ENCODE results near the gene PLIN4.
A peak's percentile ranks its signal among the peaks of the same experiment; 100 is the strongest.

PLIN4 gene

DNA sequence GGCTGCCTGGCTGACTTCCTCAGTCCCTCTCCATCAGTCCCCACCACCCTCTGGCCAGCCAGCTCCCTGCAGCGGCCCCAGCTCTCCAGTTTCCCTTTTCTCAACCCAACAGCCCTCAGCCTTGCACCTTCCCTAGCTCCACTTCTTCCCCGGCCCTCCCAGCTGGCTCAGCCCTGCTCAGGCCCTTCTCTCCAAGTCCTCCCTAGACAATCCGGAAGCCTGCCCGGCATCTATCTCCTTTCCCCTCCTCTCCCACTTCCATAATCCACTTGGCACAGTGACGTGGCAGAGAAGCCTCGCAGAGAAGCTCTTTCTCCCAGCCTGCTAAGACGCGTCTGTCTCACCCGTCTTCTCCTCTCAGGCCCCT, 61.8 kb downstream of the PLIN4 start:
- peak overlapping the region; percentile 99 for H3K9ac ChIP-seq (ENCODE audit: low read length)
- peaks cover 33% of the 10 kb centered on the region for H3K4me1 ChIP-seq (ENCODE audit: control insufficient read depth, insufficient read depth, low read length)
- H3K4me3 ChIP-seq (ENCODE audit: low read length): peak overlapping the region; percentile 99
- H3K36me3 ChIP-seq (ENCODE audit: control insufficient read depth, insufficient read depth, low read length, severe bottlenecking): peaks cover 22% of the 10 kb centered on the region
- H3K27me3 ChIP-seq (replicated peaks; ENCODE audit: control insufficient read depth, insufficient read depth, low read length): no peaks in the 10 kb centered on the region
- peak; percentile 82 for DNase-seq (ENCODE audit: low read depth)
- no peaks in the 10 kb centered on the region for H3K9me3 ChIP-seq (ENCODE audit: control insufficient read depth, low read length)

DNA sequence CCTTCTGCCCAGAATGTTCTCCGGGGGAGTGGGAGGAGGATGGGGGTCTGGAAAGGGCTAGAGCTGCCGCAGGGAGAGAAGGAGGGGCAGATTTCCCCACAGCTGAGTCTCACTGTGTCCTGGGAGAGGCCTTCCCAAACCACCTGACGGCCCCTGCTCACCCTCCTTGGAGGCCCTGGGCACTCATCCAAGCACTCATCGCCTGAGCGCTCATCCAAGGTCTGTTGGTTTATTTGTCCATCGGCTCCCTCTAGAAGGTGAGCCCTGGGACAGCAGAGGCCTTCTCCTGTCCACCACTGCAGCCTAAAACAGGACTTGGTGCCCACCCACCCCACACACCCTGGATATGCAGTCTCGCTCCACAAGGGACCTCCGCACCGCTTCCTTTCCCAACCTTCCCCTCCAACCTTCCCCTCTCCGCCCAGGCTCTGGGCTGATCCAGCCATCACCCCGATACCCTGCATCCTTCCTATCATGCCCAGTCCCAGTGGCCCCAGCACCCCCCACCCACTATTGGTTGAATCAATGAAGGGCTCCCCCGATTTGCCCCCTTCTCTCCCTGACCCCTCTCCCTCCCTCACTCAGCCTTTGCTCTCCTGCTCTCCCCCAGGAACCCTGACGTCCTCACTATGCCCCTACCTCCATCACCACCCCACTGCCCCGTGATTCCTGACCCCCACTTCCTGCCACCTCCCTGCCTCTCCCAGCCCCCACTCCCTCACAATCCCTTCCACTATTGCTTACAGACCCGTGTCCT, 62.4 kb downstream of the PLIN4 start:
- Histone ChIP-seq H3K4me3 (ENCODE audit: low read length) (peak overlapping the region; percentile 99), H3K4me1 (ENCODE audit: control insufficient read depth, insufficient read depth, low read length) (peaks cover 33% of the 10 kb centered on the region), H3K36me3 (ENCODE audit: control insufficient read depth, insufficient read depth, low read length, severe bottlenecking) (peaks cover 28% of the 10 kb centered on the region), H3K27me3 (replicated peaks; ENCODE audit: control insufficient read depth, insufficient read depth, low read length) (no peaks in the 10 kb centered on the region), H3K9ac (ENCODE audit: low read length) (peak overlapping the region; percentile 99), H3K9me3 (ENCODE audit: control insufficient read depth, low read length) (no peaks in the 10 kb centered on the region)
- DNase-seq (ENCODE audit: low read depth): peak; percentile 54

DNA sequence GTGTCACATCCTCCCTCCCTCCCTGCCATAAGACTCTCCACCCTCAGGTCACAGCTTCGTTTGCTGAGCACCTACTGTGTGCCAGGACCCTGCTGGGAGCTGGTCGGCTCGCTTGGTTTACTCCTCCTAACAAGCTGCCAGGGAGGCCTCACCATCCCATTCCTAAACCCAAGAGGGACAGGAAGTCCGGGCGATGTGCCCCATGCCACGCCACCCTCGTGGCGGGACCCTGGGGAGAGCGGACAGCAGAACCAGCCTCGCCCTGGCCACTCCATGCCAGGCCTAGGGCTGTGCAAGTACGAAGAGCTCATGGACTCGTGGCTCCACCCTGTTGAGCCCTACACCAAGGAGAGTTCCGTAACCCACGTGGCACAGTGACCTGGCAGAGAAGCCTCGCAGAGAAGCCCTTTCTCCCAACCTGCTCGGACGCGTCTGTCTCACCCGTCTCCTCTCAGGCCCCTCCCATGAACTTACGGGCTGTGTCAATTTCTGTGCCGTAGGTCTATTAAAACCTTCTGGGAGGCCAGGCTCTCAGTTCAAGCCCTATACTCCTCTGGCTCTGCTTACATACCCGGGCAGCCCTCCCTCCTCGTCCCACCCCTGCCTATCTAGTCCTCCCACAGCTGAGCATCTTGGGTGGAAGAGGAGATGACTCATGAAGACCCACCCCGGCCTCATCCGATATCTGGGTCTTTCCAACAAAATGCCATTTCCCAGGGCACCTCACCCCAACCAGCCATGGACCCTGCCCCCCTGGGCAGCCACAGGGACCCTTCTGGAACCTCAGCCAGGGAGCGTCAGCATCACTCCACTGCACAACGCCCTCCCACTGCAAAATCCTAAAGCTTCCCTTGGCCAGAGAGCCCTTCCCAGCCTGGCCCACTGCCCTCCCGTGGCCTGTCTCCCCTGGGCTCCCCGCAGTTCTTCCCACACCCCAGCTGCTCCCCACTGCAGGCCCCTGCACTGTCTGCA, 63.3 kb downstream of the PLIN4 start:
- H3K4me3 ChIP-seq (ENCODE audit: low read length): peak overlapping the region; percentile 99
- no peaks in the 10 kb centered on the region for H3K9me3 ChIP-seq (ENCODE audit: control insufficient read depth, low read length)
- peak; percentile 16 for DNase-seq (ENCODE audit: low read depth)
- no peaks in the 10 kb centered on the region for H3K27me3 ChIP-seq (replicated peaks; ENCODE audit: control insufficient read depth, insufficient read depth, low read length)
- peaks cover 33% of the 10 kb centered on the region for H3K4me1 ChIP-seq (ENCODE audit: control insufficient read depth, insufficient read depth, low read length)
- peaks cover 33% of the 10 kb centered on the region for H3K36me3 ChIP-seq (ENCODE audit: control insufficient read depth, insufficient read depth, low read length, severe bottlenecking)
- peak overlapping the region; percentile 99 for H3K9ac ChIP-seq (ENCODE audit: low read length)

DNA sequence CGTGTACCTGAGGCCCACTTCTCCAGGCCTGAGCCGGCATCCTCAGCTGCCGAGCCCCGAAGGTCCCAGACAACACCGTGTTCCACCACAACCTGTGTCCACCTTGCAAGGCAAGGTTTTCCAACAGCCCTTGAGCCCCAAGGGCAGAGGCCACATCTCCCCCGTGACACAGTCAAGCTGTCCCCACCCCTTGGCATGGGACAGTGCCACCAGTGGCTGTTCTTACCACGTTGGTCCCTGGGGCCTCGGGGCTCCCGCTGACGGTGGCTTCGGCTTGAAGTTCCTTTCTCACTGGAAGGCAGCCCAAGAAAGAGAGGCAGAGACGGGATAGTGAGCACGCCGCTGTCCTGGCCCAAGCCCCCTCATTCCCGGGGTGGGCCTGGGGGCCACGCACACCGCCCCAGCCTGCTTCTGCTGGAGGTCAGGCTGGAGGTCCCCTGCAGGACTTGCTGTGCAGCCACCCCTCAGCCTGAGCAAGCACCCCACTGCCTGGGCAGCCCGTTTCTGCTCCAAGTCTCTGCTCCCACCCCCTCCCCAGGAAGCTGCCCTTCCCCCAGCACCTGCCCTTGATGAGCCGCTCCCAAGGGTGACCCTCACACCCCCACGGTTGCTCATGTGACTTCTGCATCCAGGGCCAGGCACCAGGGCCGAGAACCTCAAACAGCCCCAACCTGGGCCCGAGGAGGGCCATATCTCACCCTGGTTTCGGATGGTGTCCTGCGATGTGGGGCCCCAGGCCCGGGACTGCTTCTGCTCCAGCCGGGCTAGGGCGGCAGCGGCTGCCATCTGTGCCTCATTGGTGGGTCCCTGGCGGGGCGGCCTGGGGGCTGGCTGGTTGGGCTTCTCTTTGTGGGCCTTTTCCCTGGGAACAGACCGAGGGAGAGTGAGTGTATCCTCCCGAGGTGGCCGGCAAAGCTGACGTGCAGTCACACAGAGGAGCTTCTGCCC, 64.8 kb downstream of the PLIN4 start:
- H3K4me3 ChIP-seq (ENCODE audit: low read length): no peak overlapping the region
- H3K9me3 ChIP-seq (ENCODE audit: control insufficient read depth, low read length): no peaks in the 10 kb centered on the region
- peaks cover 48% of the 10 kb centered on the region for H3K36me3 ChIP-seq (ENCODE audit: control insufficient read depth, insufficient read depth, low read length, severe bottlenecking)
- peaks cover 38% of the 10 kb centered on the region for H3K4me1 ChIP-seq (ENCODE audit: control insufficient read depth, insufficient read depth, low read length)
- H3K27me3 ChIP-seq (replicated peaks; ENCODE audit: control insufficient read depth, insufficient read depth, low read length): no peaks in the 10 kb centered on the region
- peak overlapping the region; percentile 99 for H3K9ac ChIP-seq (ENCODE audit: low read length)
- DNase-seq (ENCODE audit: low read depth): no peak

DNA sequence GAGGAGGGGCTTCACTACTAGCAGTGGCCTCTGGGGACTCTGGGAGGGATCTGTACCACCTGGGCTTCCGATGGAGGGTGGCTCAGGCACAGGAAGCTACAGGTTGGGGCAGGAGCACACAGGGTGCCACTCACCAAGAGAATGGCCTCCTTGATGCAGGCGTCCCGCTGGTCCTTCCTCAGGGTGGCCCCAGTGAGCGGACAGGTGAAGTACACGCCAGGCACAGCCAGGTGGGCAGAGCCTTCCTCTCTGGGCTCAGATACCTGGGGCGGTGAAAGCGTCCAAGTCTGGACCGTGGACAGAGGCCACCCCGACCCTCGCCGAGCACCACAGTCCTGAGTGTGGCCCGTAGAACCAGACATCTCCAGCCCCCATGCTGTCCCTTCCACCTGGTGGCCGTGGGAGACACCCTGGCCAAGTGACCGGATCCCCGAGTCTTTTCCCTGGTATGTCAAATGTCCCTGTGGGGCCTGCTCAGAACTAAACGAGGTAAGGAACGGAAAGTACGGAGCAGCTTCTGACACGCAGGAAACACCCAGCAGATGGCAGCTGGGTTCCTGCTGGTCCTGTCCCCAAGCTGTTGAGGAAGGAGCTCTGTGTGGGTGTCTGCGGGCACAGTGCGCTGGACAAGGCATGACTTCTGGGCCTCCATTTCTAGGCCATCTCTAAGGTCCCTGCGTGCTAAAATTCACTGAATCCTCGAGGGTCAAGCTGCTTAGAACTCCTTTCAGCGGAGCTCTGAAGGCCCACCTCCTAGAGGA, 65.9 kb downstream of the PLIN4 start:
- no peak overlapping the region for H3K9ac ChIP-seq (ENCODE audit: low read length)

More for the DNA sequence above, 65.9 kb downstream of the PLIN4 start:
- no peak for DNase-seq (ENCODE audit: low read depth)
- Histone ChIP-seq H3K36me3 (ENCODE audit: control insufficient read depth, insufficient read depth, low read length, severe bottlenecking) (peaks cover 59% of the 10 kb centered on the region), H3K27me3 (replicated peaks; ENCODE audit: control insufficient read depth, insufficient read depth, low read length) (no peaks in the 10 kb centered on the region), H3K4me1 (ENCODE audit: control insufficient read depth, insufficient read depth, low read length) (peaks cover 35% of the 10 kb centered on the region), H3K4me3 (ENCODE audit: low read length) (no peak overlapping the region), H3K9me3 (ENCODE audit: control insufficient read depth, low read length) (no peaks in the 10 kb centered on the region)
